ENCODE results near the gene PAXX.

GRCh38 chr9:136955202-136955942 lies 36.9 kb upstream of the PAXX start:
- TF ChIP-seq CTCF (IDR thresholded peaks at IDR 0.05) = no peak
- TF ChIP-seq POLR2A (IDR thresholded peaks at IDR 0.05) = no peak

Data from body of pancreas (tissue), 4 donors.